WTC11 (cell line): ENCODE results near the gene DEGS1.

ENCODE experiments used
- AFF4 ChIP-seq: sonication (generic); formaldehyde crosslinking; IDR thresholded peaks from 2 replicates; pipeline ENCODE4 v1.8.1; 2023; ENCODE audit warnings: mild to moderate bottlenecking, missing genetic modification reagents, borderline replicate concordance
- ATF3 ChIP-seq: sonication (generic); formaldehyde crosslinking; conservative IDR thresholded peaks from 2 replicates; pipeline ENCODE4 v1.8.1; 2022; ENCODE audit warnings: mild to moderate bottlenecking, missing genetic modification reagents
- ATF6 ChIP-seq: sonication (generic); formaldehyde crosslinking; IDR thresholded peaks from 2 replicates; pipeline ENCODE4 v1.8.1; 2023; ENCODE audit warnings: mild to moderate bottlenecking, missing genetic modification reagents
- CTCF ChIP-seq: fragments of 200-600 bp; IDR thresholded peaks from 2 replicates; pipeline ENCODE4 v1.8.0; 2022; ENCODE audit warnings: antibody characterized with exemption
- ESRRA ChIP-seq: sonication (generic); formaldehyde crosslinking; IDR thresholded peaks from 2 replicates; pipeline ENCODE4 v1.8.1; 2022; ENCODE audit warnings: mild to moderate bottlenecking, missing genetic modification reagents, borderline replicate concordance
- GABPB1 ChIP-seq: sonication (generic); formaldehyde crosslinking; IDR thresholded peaks from 2 replicates; pipeline ENCODE4 v1.8.1; 2023; ENCODE audit warnings: mild to moderate bottlenecking, missing genetic modification reagents
- IRF2 ChIP-seq: sonication (generic); formaldehyde crosslinking; IDR thresholded peaks from 2 replicates; pipeline ENCODE4 v1.8.0; 2022; ENCODE audit warnings: low read depth, missing genetic modification reagents, borderline replicate concordance
- NFYB ChIP-seq: sonication (generic); formaldehyde crosslinking; conservative IDR thresholded peaks from 2 replicates; pipeline ENCODE4 v1.8.0; 2022; ENCODE audit warnings: low read depth, missing genetic modification reagents
- NR3C1 ChIP-seq: sonication (generic); formaldehyde crosslinking; conservative IDR thresholded peaks from 2 replicates; pipeline ENCODE4 v1.8.1; 2023; ENCODE audit warnings: low read depth, mild to moderate bottlenecking, missing genetic modification reagents
- SMAD3 ChIP-seq: sonication (generic); formaldehyde crosslinking; IDR thresholded peaks from 2 replicates; pipeline ENCODE4 v1.8.0; 2022; ENCODE audit warnings: missing genetic modification reagents, mild to moderate bottlenecking, borderline replicate concordance
- STAT6 ChIP-seq: sonication (generic); formaldehyde crosslinking; conservative IDR thresholded peaks from 2 replicates; pipeline ENCODE4 v1.8.1; 2023; ENCODE audit warnings: mild to moderate bottlenecking, low read depth, missing genetic modification reagents, moderate library complexity
- USF2 ChIP-seq: sonication (generic); formaldehyde crosslinking; IDR thresholded peaks from 2 replicates; pipeline ENCODE4 v1.8.1; 2023; ENCODE audit warnings: mild to moderate bottlenecking, missing genetic modification reagents, moderate library complexity
- ZNF532 ChIP-seq: fragments of 250-450 bp; sonication (Bioruptor Pico); IDR thresholded peaks from 2 replicates; pipeline ENCODE4 v1.9.0; 2021; ENCODE audit warnings: mild to moderate bottlenecking, borderline replicate concordance

- no peak for TF ChIP-seq ESRRA (CRISPR knock-in tag)
- TF ChIP-seq NR3C1 (CRISPR knock-in tag) = no peak
- TF ChIP-seq CTCF = no peak
- no peak for TF ChIP-seq NFYB (CRISPR knock-in tag)
- no peak for TF ChIP-seq ATF3
- no peak for TF ChIP-seq GABPB1
- no peak for TF ChIP-seq AFF4 (CRISPR knock-in tag)
- TF ChIP-seq USF2 (CRISPR knock-in tag) = no peak
- no peak for TF ChIP-seq ATF6 (CRISPR knock-in tag)
- TF ChIP-seq ZNF532 (CRISPR knock-in tag) = no peak
- TF ChIP-seq IRF2 (CRISPR knock-in tag) = no peak
- TF ChIP-seq STAT6 = no peak
- TF ChIP-seq SMAD3 = no peak
Measured at GRCh38 chr1:224201383-224201782, 18.3 kb downstream of the DEGS1 start.
